Sigmoid colon (tissue), 7 donors: ENCODE data around the gene OSBPL5. TPM values are rescaled to one million over a fixed set of nuclear protein-coding genes. Genes with fewer than 3 reads are reported as not detected.

ENCODE experiments used
- DNase-seq: peaks from one replicate; pipeline ENCODE4 v3.0.0-alpha.2; 2019
- H3K27ac ChIP-seq, 4 donors: fragments of 200-600 bp; sonication (generic); one replicate each; pipeline ENCODE4 v1.5.1; 2016 to 2019; ENCODE audit warnings: mild to moderate bottlenecking in 1 of 4
- H3K27me3 ChIP-seq, 3 donors: fragments of 200-600 bp; sonication (generic); one replicate each; pipeline ENCODE4 v1.5.1; 2019; ENCODE audit warnings: mild to moderate bottlenecking in 1 of 3
- H3K36me3 ChIP-seq, 4 donors: fragments of 200-600 bp; sonication (generic); one replicate each; pipeline ENCODE4 v1.5.1; 2016 to 2019
- H3K4me1 ChIP-seq, 4 donors: fragments of 200-600 bp; sonication (generic); one replicate each; pipeline ENCODE4 v1.5.1; 2017 to 2019
- H3K4me3 ChIP-seq, 4 donors: fragments of 200-600 bp; sonication (generic); one replicate each; pipeline ENCODE4 v1.5.1; 2017 to 2019; ENCODE audit warnings: mild to moderate bottlenecking in 2 of 4, moderate library complexity in 1 of 4
- H3K9me3 ChIP-seq, 4 donors: fragments of 200-600 bp in 3 of 4; sonication (generic) in 3 of 4; one replicate each; pipeline versions ENCODE4 v1.5.1 to v1.6.1; 2013 to 2019
- EP300 ChIP-seq, 4 donors: sonication (generic); formaldehyde crosslinking; IDR thresholded peaks; one replicate each; pipeline ENCODE4 v1.6.1; 2017; ENCODE audit warnings: antibody characterized with exemption in 4 of 4
- POLR2A ChIP-seq, 2 donors: fragments of 450-650 bp; IDR thresholded peaks; one replicate each; pipeline ENCODE4 v1.6.1; 2016; ENCODE audit warnings: antibody characterized with exemption in 2 of 2, mild to moderate bottlenecking in 2 of 2, moderate library complexity in 2 of 2
- POLR2AphosphoS5 ChIP-seq, 4 donors: sonication (generic); formaldehyde crosslinking; IDR thresholded peaks; one replicate each; pipeline ENCODE4 v1.6.1; 2017; ENCODE audit warnings: antibody characterized with exemption in 4 of 4
- WGBS, 2 donors: extraction: QIAGEN DNeasy Blood & Tissue Kit; methylation state at CpG; one replicate each; pipeline ENCODE4 v1.1.7; 2013; 5-methylcytosine and 5-hydroxymethylcytosine counted together
- intact Hi-C: fragments of 100-400 bp; cut with DNase I; formaldehyde crosslinking; loops from one replicate; pipeline ENCODE4 v1.15.1; 2023
- polyA plus RNA-seq, 3 donors: library from polyadenylated mRNA; stranded (reverse); fragments of 200-250 nt; gene quantifications; one replicate each; pipeline ENCODE4 v1.2.3, GENCODE V29; 2013
- total RNA-seq, 4 donors: library from RNA; depleted of rRNA; stranded (reverse); fragments of >200 nt; gene quantifications; one replicate each; pipeline ENCODE4 v1.1.0, GENCODE V29; 2016
- TF ChIP-seq, protein P1 (sequence below), 4 experiments: fragments of 450-650 bp in 3 of 4; fragments of 200-600 bp in 1 of 4; IDR thresholded peaks; one replicate each; pipeline ENCODE4 v1.5.1; 2016 to 2019; ENCODE audit warnings: antibody characterized with exemption in 4 of 4, mild to moderate bottlenecking in 3 of 4, moderate library complexity in 2 of 4
- donor health status: healthy with polysubstance abuse.
- donor health status: Bipolar disorder and iron deficiency.
- donor health status: healthy.

Gene OSBPL5
- total and polyA plus RNA-seq, 7 donors = 16.6 to 69.2 (median 29.8) TPM

DNA sequence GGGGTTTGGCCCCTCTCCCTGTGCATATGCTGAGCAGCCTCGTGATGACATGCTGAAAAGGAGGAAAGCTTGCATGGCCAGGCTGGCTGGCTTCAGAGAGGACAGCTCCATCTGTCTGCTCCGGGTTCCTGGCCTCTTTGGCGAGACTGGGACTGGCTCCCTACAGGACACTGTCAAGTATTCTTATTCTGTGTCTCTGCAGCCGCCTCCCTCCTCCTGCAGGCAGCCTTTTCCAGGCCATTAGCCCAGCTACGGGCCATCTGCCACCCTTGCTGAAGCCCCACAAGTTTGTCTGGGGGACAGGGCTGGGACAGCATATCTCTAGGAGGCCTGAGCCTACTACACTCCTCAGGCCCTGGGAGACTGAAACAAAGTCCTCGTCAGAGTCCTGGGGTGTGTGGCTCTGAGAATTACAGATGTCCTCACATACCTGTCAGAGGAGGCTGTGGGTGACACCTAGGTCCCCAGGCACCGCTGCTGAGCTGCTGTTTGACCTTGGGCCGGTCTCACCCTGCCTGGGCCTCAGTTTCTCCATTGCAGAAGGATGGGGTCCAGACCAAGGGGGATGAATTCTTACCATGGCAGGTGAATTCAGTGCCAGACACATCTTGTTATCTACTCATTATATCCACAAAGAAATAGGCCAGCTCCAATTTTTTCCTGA, 42.5 kb upstream of the OSBPL5 start:
- intact Hi-C loops = no loop called here
- TF ChIP-seq POLR2A (IDR thresholded peaks at IDR 0.05) (no peak), EP300 (IDR thresholded peaks at IDR 0.05) (no peak), POLR2AphosphoS5 (IDR thresholded peaks at IDR 0.05) (no peak)
- TF ChIP-seq, protein P1, sequence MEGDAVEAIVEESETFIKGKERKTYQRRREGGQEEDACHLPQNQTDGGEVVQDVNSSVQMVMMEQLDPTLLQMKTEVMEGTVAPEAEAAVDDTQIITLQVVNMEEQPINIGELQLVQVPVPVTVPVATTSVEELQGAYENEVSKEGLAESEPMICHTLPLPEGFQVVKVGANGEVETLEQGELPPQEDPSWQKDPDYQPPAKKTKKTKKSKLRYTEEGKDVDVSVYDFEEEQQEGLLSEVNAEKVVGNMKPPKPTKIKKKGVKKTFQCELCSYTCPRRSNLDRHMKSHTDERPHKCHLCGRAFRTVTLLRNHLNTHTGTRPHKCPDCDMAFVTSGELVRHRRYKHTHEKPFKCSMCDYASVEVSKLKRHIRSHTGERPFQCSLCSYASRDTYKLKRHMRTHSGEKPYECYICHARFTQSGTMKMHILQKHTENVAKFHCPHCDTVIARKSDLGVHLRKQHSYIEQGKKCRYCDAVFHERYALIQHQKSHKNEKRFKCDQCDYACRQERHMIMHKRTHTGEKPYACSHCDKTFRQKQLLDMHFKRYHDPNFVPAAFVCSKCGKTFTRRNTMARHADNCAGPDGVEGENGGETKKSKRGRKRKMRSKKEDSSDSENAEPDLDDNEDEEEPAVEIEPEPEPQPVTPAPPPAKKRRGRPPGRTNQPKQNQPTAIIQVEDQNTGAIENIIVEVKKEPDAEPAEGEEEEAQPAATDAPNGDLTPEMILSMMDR (IDR thresholded peaks at IDR 0.05) = no peak

DNA sequence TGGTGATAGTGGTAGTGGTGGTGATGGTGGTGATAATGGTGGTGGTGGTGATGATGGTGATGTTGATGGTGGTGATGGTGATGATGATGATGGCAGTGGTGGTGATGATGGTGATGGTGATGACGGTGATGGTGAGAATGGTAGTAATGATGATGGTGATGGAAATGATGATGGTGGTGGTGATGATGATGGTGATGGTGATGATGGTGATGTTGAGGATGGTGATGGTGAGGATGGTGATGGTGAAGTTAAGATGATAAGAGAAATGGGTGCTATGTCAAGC, 41.8 kb upstream of the OSBPL5 start:
- DNase-seq = no peak
- H3K4me3 ChIP-seq = no peak overlapping the region
- peaks cover 0 to 26% (median 17%) of the 10 kb centered on the region in 4 donors for H3K4me1 ChIP-seq
- H3K27me3 ChIP-seq = peaks cover 12 to 34% (median 25%) of the 10 kb centered on the region in 3 donors
- H3K36me3 ChIP-seq = no peaks in the 10 kb centered on the region
- peaks cover 0 to 2% (median 0%) of the 10 kb centered on the region in 4 donors for H3K9me3 ChIP-seq
- WGBS, 2 donors = 94 to 97% methylated on average over 1 of the region's 1 CpG
- no peak overlapping the region for H3K27ac ChIP-seq
- TF ChIP-seq EP300 (IDR thresholded peaks at IDR 0.05) (no peak), POLR2A (IDR thresholded peaks at IDR 0.05) (no peak), POLR2AphosphoS5 (IDR thresholded peaks at IDR 0.05) (no peak)
- TF ChIP-seq, protein P1 (IDR thresholded peaks at IDR 0.05) = no peak
- intact Hi-C loops = no loop called here

More for the DNA sequence above, 42.5 kb upstream of the OSBPL5 start:
- WGBS, 2 donors = 83 to 84% methylated on average over 8 of the region's 8 CpGs
- DNase-seq = no peak
- no peaks in the 10 kb centered on the region for H3K36me3 ChIP-seq
- peaks cover 0 to 2% (median 0%) of the 10 kb centered on the region in 4 donors for H3K9me3 ChIP-seq
- H3K4me3 ChIP-seq = no peak overlapping the region
- H3K27me3 ChIP-seq = peaks cover 12 to 26% (median 17%) of the 10 kb centered on the region in 3 donors
- peaks cover 0 to 25% (median 17%) of the 10 kb centered on the region in 4 donors for H3K4me1 ChIP-seq
- H3K27ac ChIP-seq = no peak overlapping the region

- Histone ChIP-seq H3K4me1 (peaks cover 0 to 26% (median 17%) of the 10 kb centered on the region in 4 donors), H3K27me3 (peaks cover 15 to 39% (median 30%) of the 10 kb centered on the region in 3 donors), H3K4me3 (no peak overlapping the region), H3K9me3 (no peaks in the 10 kb centered on the region), H3K27ac (no peak overlapping the region), H3K36me3 (no peaks in the 10 kb centered on the region)
- WGBS, 2 donors = 85 to 88% methylated on average over 8 of the region's 8 CpGs
- TF ChIP-seq EP300 (IDR thresholded peaks at IDR 0.05) = no peak
- TF ChIP-seq POLR2A (IDR thresholded peaks at IDR 0.05) = no peak
- TF ChIP-seq, protein P1 (IDR thresholded peaks at IDR 0.05) = no peak
- no peak for TF ChIP-seq POLR2AphosphoS5 (IDR thresholded peaks at IDR 0.05)
- intact Hi-C loops = no loop called here
- no peak for DNase-seq
These were observed 41.2 kb upstream of the OSBPL5 start for GRCh38 chr11:3206156-3206921.

DNA sequence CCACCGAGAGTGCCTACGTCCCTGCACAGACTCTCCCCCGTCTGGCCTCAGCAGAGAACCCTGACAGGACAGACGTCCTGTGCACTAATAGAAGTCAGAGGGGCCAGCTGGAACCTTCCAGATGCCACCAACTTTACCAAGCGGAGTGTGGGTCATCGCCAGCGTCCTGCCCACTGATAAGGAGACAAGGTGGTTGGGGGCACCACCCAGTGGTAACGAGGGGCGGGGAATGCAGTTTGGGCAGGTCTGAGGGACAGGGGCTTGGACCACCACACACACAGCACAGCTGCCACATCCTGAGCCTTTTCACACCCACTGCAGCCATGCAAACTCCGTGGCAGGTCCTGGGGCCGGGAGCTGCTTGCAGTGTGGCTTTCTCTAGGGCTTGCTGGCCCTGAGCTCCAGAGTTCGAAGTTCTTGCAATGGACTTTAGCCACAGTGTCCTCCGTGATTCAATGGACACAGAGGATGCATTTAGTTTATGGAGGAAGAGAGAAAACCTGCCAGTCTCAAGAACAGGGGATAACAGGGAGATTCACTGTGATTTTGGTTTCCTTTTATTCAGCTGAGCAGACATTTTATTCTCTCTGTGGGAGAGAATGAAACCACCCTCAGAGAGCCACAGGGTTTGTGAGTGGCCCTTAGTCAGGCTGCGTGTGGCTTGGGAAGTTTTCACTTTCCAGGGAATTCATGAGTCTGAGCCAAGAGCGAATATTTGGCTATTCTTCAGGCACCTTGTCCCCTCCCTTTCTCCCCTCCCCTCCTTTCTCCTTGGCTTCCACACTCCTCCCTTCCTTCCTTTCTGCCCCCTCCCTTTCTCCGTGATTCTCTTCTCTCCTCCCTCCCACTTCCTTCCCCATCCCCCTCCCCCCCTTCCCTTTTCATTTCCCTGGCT, 40.4 kb upstream of the OSBPL5 start:
- TF ChIP-seq, protein P1 (IDR thresholded peaks at IDR 0.05) = no peak
- no peak for TF ChIP-seq EP300 (IDR thresholded peaks at IDR 0.05)
- no peak for TF ChIP-seq POLR2A (IDR thresholded peaks at IDR 0.05)
- no peak for TF ChIP-seq POLR2AphosphoS5 (IDR thresholded peaks at IDR 0.05)
- Histone ChIP-seq H3K4me1 (peaks cover 0 to 26% (median 17%) of the 10 kb centered on the region in 4 donors), H3K9me3 (no peaks in the 10 kb centered on the region), H3K27me3 (peaks cover 15 to 48% (median 31%) of the 10 kb centered on the region in 3 donors), H3K4me3 (no peak overlapping the region), H3K27ac (no peak overlapping the region), H3K36me3 (no peaks in the 10 kb centered on the region)
- DNase-seq = no peak
- 56 to 59% methylated on average over 16 of the region's 16 CpGs for WGBS, 2 donors
- intact Hi-C loops = no loop called here
